SK-N-SH treated with all-trans-retinoic acid at 6 μM for 48 hours (cell line): ENCODE measurements around the gene RARRES1.

Experiments
- ATAC-seq: fragments of 200-7000 bp; cut with Tn5 transposase; 3 replicates; pipeline ENCODE4 v1.9.1; 2020; ENCODE audit warnings: mild to moderate bottlenecking, moderate library complexity
- BACH2 ChIP-seq: fragments of 250-450 bp; sonication (Bioruptor Pico); IDR thresholded peaks from 2 replicates; pipeline ENCODE4 v1.9.0; 2021; ENCODE audit warnings: mild to moderate bottlenecking, borderline replicate concordance
- CSDC2 ChIP-seq: fragments of 250-450 bp; sonication (Bioruptor Pico); IDR thresholded peaks from 2 replicates; pipeline ENCODE4 v1.5.0; 2020; ENCODE audit warnings: mild to moderate bottlenecking, moderate library complexity
- ESRRG ChIP-seq: fragments of 250-450 bp; sonication (Bioruptor Pico); IDR thresholded peaks from 2 replicates; pipeline ENCODE4 v1.6.1; 2021; ENCODE audit warnings: mild to moderate bottlenecking
- GLIS3 ChIP-seq: fragments of 250-450 bp; sonication (Bioruptor Pico); IDR thresholded peaks from 2 replicates; pipeline ENCODE4 v1.5.0; 2020; ENCODE audit warnings: mild to moderate bottlenecking, moderate library complexity
- ISL1 ChIP-seq: fragments of 250-450 bp; sonication (Bioruptor Pico); IDR thresholded peaks from 2 replicates; pipeline ENCODE4 v2.1.2; 2022; ENCODE audit warnings: mild to moderate bottlenecking, moderate library complexity
- PPARA ChIP-seq: fragments of 250-450 bp; sonication (Bioruptor Pico); IDR thresholded peaks from 2 replicates; pipeline ENCODE4 v1.5.0; 2020; ENCODE audit warnings: mild to moderate bottlenecking, borderline replicate concordance
- RARB ChIP-seq: fragments of 250-450 bp; sonication (Bioruptor Pico); IDR thresholded peaks from 2 replicates; pipeline ENCODE4 v1.8.0; 2021; ENCODE audit warnings: mild to moderate bottlenecking, moderate library complexity
- SNAI2 ChIP-seq: fragments of 250-450 bp; sonication (Bioruptor Pico); IDR thresholded peaks from 2 replicates; pipeline ENCODE4 v1.5.0; 2020; ENCODE audit warnings: mild to moderate bottlenecking, moderate library complexity
- TCF4 ChIP-seq: fragments of 250-450 bp; sonication (Bioruptor Pico); IDR thresholded peaks from 2 replicates; pipeline ENCODE4 v1.8.0; 2021; ENCODE audit warnings: mild to moderate bottlenecking, moderate library complexity, borderline replicate concordance
- TOX ChIP-seq: fragments of 250-450 bp; sonication (Bioruptor Pico); IDR thresholded peaks from 2 replicates; pipeline ENCODE4 v1.8.0; 2021; ENCODE audit warnings: mild to moderate bottlenecking, moderate library complexity, borderline replicate concordance
- ZC3H10 ChIP-seq: fragments of 250-450 bp; sonication (Bioruptor Pico); IDR thresholded peaks from 2 replicates; pipeline ENCODE4 v1.5.1; 2021; ENCODE audit warnings: mild to moderate bottlenecking, moderate library complexity
- ZFP3 ChIP-seq: fragments of 250-450 bp; sonication (Bioruptor Pico); IDR thresholded peaks from 2 replicates; pipeline ENCODE4 v1.5.0; 2020; ENCODE audit warnings: mild to moderate bottlenecking, moderate library complexity
- ZFP30 ChIP-seq: fragments of 450-650 bp; formaldehyde crosslinking; IDR thresholded peaks from 2 replicates; pipeline ENCODE4 v1.5.0; 2022; ENCODE audit warnings: mild to moderate bottlenecking, moderate library complexity
- ZNF565 ChIP-seq: fragments of 450-650 bp; formaldehyde crosslinking; conservative IDR thresholded peaks from 2 replicates; pipeline ENCODE4 v1.5.0; 2020; ENCODE audit warnings: low read depth, mild to moderate bottlenecking, moderate library complexity
- ZNF70 ChIP-seq: fragments of 450-650 bp; formaldehyde crosslinking; IDR thresholded peaks from 2 replicates; pipeline ENCODE4 v1.5.0; 2020; ENCODE audit warnings: mild to moderate bottlenecking, moderate library complexity
- ZNF8 ChIP-seq: fragments of 450-650 bp; formaldehyde crosslinking; IDR thresholded peaks from 2 replicates; pipeline ENCODE4 v1.5.0; 2020; ENCODE audit warnings: mild to moderate bottlenecking, moderate library complexity
- TF ChIP-seq, protein P1 (sequence below): fragments of 250-450 bp; sonication (Bioruptor Pico); IDR thresholded peaks from 2 replicates; pipeline ENCODE4 v1.8.0; 2020; ENCODE audit warnings: mild to moderate bottlenecking, moderate library complexity, borderline replicate concordance
- TF ChIP-seq, protein P2 (sequence below): fragments of 250-450 bp; sonication (Bioruptor Pico); IDR thresholded peaks from 2 replicates; pipeline ENCODE4 v1.5.1; 2021; ENCODE audit warnings: mild to moderate bottlenecking, moderate library complexity
- TF ChIP-seq, protein P3 (sequence below): fragments of 250-450 bp; sonication (Bioruptor Pico); IDR thresholded peaks from 2 replicates; pipeline ENCODE4 v1.8.0; 2021; ENCODE audit warnings: low read depth, mild to moderate bottlenecking, moderate library complexity, borderline replicate concordance

Gene RARRES1

DNA sequence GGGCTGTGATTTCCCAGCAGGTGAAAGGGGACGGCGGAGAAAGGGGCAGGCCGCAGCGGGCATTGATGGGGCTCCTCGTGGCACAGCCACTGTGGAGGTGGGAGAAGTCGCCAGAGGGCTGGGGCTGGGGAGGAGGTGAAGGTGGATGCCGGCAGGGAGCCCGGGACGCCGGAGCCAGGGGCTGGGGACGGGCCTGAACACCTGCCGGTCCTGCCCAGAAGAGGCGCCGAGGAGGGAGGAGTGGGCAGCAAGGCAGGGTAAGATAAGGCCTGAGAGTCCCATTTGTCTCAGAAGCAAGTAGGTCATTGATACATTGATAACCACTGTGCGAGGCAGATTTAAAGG is 571 bp upstream of the RARRES1 start:
- TF ChIP-seq, protein P1, sequence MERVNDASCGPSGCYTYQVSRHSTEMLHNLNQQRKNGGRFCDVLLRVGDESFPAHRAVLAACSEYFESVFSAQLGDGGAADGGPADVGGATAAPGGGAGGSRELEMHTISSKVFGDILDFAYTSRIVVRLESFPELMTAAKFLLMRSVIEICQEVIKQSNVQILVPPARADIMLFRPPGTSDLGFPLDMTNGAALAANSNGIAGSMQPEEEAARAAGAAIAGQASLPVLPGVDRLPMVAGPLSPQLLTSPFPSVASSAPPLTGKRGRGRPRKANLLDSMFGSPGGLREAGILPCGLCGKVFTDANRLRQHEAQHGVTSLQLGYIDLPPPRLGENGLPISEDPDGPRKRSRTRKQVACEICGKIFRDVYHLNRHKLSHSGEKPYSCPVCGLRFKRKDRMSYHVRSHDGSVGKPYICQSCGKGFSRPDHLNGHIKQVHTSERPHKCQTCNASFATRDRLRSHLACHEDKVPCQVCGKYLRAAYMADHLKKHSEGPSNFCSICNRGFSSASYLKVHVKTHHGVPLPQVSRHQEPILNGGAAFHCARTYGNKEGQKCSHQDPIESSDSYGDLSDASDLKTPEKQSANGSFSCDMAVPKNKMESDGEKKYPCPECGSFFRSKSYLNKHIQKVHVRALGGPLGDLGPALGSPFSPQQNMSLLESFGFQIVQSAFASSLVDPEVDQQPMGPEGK (CRISPR knock-in tag) = no peak
- TF ChIP-seq GLIS3 = no peak
- no peak for ATAC-seq

DNA sequence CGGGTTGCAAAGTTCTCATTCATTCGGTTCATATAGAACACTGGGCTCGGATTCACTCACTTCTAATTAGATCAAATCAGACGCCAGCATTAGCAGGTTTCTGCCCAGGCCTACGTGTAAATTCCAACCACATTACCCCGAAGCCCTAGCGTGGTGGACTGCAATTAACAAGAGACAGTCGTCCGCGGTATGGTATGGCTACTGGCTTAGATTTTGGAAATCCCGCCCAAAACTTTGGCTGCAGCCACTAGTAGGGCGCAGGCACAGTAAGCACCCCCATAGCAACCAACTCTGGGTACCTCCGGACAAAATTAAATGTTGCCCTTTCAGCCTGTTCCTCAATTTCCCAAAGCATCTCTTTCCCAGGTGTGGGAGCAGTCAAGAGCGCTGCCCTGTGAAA is 771 bp downstream of the RARRES1 start:
- no peak for ATAC-seq
- TF ChIP-seq SNAI2 (CRISPR knock-in tag) (no peak), ISL1 (CRISPR knock-in tag) (no peak), PPARA (CRISPR knock-in tag) (no peak)

DNA sequence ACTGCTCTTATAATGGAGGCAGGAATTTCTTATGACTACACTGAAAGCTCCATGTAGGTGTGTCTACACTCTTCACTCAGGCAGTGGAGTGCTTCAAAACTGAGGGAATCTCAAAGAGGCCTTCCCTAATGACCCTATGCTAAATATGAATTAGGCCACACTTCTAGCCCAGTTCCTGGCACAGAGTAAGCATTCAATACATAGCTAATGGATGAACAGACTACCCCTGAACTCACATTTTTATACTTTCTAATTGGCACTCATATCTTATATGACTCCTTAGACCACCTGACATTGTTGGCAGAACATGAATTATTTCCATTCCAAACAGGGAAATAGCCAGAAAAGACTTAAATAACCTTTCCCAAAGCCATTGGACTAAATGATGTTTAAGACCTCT is 3.4 kb downstream of the RARRES1 start:
- no peak for ATAC-seq
- TF ChIP-seq ZNF565 = no peak
- no peak for TF ChIP-seq RARB (CRISPR knock-in tag)
- no peak for TF ChIP-seq TCF4 (CRISPR knock-in tag)
- no peak for TF ChIP-seq SNAI2 (CRISPR knock-in tag)
- TF ChIP-seq, protein P2, sequence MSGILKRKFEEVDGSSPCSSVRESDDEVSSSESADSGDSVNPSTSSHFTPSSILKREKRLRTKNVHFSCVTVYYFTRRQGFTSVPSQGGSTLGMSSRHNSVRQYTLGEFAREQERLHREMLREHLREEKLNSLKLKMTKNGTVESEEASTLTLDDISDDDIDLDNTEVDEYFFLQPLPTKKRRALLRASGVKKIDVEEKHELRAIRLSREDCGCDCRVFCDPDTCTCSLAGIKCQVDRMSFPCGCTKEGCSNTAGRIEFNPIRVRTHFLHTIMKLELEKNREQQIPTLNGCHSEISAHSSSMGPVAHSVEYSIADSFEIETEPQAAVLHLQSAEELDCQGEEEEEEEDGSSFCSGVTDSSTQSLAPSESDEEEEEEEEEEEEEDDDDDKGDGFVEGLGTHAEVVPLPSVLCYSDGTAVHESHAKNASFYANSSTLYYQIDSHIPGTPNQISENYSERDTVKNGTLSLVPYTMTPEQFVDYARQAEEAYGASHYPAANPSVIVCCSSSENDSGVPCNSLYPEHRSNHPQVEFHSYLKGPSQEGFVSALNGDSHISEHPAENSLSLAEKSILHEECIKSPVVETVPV = no peak
- no peak for TF ChIP-seq ESRRG
- no peak for TF ChIP-seq ZFP30
- TF ChIP-seq, protein P1 (CRISPR knock-in tag) = no peak
- no peak for TF ChIP-seq ZNF70 (CRISPR knock-in tag)
- TF ChIP-seq CSDC2 = no peak
- no peak for TF ChIP-seq PPARA (CRISPR knock-in tag)
- no peak for TF ChIP-seq ZNF8 (CRISPR knock-in tag)

GRCh38 chr3:158728061-158728377 is 4.2 kb downstream of the RARRES1 start:
- ATAC-seq = no peak
- TF ChIP-seq ZFP3 (no peak), TOX (no peak), ZNF8 (CRISPR knock-in tag) (no peak), PPARA (CRISPR knock-in tag) (no peak), GLIS3 (no peak)
- TF ChIP-seq, protein P1 (CRISPR knock-in tag) = no peak
- TF ChIP-seq, protein P2 = no peak

- TF ChIP-seq ZC3H10 (CRISPR knock-in tag) (no peak), ISL1 (CRISPR knock-in tag) (no peak), TOX (no peak), BACH2 (no peak), SNAI2 (CRISPR knock-in tag) (no peak), ZNF70 (CRISPR knock-in tag) (no peak), TCF4 (CRISPR knock-in tag) (no peak)
- TF ChIP-seq, protein P3, sequence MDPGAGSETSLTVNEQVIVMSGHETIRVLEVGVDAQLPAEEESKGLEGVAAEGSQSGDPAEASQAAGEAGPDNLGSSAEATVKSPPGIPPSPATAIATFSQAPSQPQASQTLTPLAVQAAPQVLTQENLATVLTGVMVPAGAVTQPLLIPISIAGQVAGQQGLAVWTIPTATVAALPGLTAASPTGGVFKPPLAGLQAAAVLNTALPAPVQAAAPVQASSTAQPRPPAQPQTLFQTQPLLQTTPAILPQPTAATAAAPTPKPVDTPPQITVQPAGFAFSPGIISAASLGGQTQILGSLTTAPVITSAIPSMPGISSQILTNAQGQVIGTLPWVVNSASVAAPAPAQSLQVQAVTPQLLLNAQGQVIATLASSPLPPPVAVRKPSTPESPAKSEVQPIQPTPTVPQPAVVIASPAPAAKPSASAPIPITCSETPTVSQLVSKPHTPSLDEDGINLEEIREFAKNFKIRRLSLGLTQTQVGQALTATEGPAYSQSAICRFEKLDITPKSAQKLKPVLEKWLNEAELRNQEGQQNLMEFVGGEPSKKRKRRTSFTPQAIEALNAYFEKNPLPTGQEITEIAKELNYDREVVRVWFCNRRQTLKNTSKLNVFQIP = no peak
- peak; percentile 53 for ATAC-seq
Measured at GRCh38 chr3:158727206-158728060, 4.8 kb downstream of the RARRES1 start.
